NK-92 (cell line): ENCODE results near the gene RASL10B.

Experiments
- DNase-seq: peaks from one replicate; lab custom pipeline; 2025; ENCODE audit not compliant: unreplicated experiment; lab: John Stamatoyannopoulos, UW

Gene RASL10B

GRCh38 chr17:35791681-35792350 is 60.4 kb downstream of the RASL10B start:
- no peak for DNase-seq
